Spleen (tissue), 11 donors: ENCODE measurements around the gene DYSF. TPM values are rescaled to one million over a fixed set of nuclear protein-coding genes. Genes with fewer than 3 reads are reported as not detected.

Experiments
- DNase-seq: peaks from one replicate; pipeline ENCODE4 v3.0.0-alpha.2; 2020
- H3K27ac ChIP-seq, 8 donors: fragments of 200-600 bp; sonication (generic) in 7 of 8; 1 replicate in 4 of 8; 2 replicates in 4 of 8; pipeline versions ENCODE4 v1.5.0 to v1.8.0; 2016 to 2021; ENCODE audit warnings: inconsistent platforms in 4 of 8, mild to moderate bottlenecking in 4 of 8, moderate library complexity in 1 of 8
- H3K27me3 ChIP-seq, 7 donors: fragments of 200-600 bp; sonication (generic) in 6 of 7; replicated peaks in 1 of 7; 1 replicate in 4 of 7; 2 replicates in 3 of 7; pipeline versions ENCODE4 v1.5.0 to v1.8.0; 2016 to 2021; ENCODE audit warnings: inconsistent platforms in 3 of 7, mild to moderate bottlenecking in 1 of 7
- H3K36me3 ChIP-seq, 6 donors: fragments of 200-600 bp; sonication (generic) in 5 of 6; 1 replicate in 4 of 6; 2 replicates in 2 of 6; pipeline versions ENCODE4 v1.5.0 to v1.8.0; 2016 to 2021; ENCODE audit warnings: inconsistent platforms in 2 of 6
- H3K4me1 ChIP-seq, 6 donors: fragments of 200-600 bp; sonication (generic) in 5 of 6; 1 replicate in 3 of 6; 2 replicates in 3 of 6; pipeline versions ENCODE4 v1.5.0 to v1.8.0; 2016 to 2021; ENCODE audit warnings: inconsistent platforms in 3 of 6
- H3K4me3 ChIP-seq, 8 donors: fragments of 200-600 bp; sonication (generic) in 7 of 8; 1 replicate in 4 of 8; 2 replicates in 4 of 8; pipeline versions ENCODE4 v1.5.0 to v1.8.0; 2016 to 2021; ENCODE audit warnings: inconsistent platforms in 4 of 8, mild to moderate bottlenecking in 4 of 8, moderate library complexity in 2 of 8
- H3K9me3 ChIP-seq, 8 donors: fragments of 200-600 bp; sonication (generic) in 7 of 8; 1 replicate in 4 of 8; 2 replicates in 4 of 8; pipeline versions ENCODE4 v1.5.0 to v1.8.0; 2016 to 2021; ENCODE audit warnings: inconsistent platforms in 4 of 8
- CTCF ChIP-seq, 11 experiments: fragments of 200-600 bp in 7 of 11; fragments of 450-650 bp in 4 of 11; sonication (generic) in 4 of 11; IDR thresholded peaks in 8 of 11; conservative IDR thresholded peaks in 3 of 11; 1 replicate in 7 of 11; 2 replicates in 4 of 11; pipeline versions ENCODE4 v1.4.0 to v1.8.0; 2016 to 2021; ENCODE audit warnings: antibody characterized with exemption in 11 of 11, inconsistent platforms in 4 of 11, mild to moderate bottlenecking in 1 of 11
- POLR2A ChIP-seq, 3 donors: fragments of 450-650 bp; IDR thresholded peaks; one replicate each; pipeline ENCODE4 v1.5.1; 2017; ENCODE audit warnings: antibody characterized with exemption in 3 of 3, mild to moderate bottlenecking in 1 of 3
- POLR2AphosphoS5 ChIP-seq, 3 donors: sonication (generic); formaldehyde crosslinking; IDR thresholded peaks; one replicate each; pipeline ENCODE4 v1.5.1; 2017; ENCODE audit warnings: antibody characterized with exemption in 3 of 3
- WGBS, 5 donors: extraction: QIAGEN DNeasy Blood & Tissue Kit in 3 of 5; methylation state at CpG; one replicate each; pipeline versions ENCODE4 v1.1.5 to v1.1.7; 2013 to 2018; 5-methylcytosine and 5-hydroxymethylcytosine counted together
- intact Hi-C: fragments of 100-400 bp; cut with DNase I; formaldehyde crosslinking; loops from one replicate; pipeline ENCODE4 v1.15.0; 2023; ENCODE audit warnings: low total_unique reads
- polyA plus RNA-seq, 3 donors: library from polyadenylated mRNA; stranded (reverse); fragments of 200-250 nt; gene quantifications; one replicate each; pipeline ENCODE4 v1.2.1, GENCODE V29; 2013
- total RNA-seq, 7 donors: library from RNA; depleted of rRNA in 3 of 7; stranded (reverse); fragments of >200 nt in 3 of 7; fragmentation: NEBNext Ultra II Directional in 4 of 7; extraction: Animal tissue kit (Norgen Biotek cat#: 25700) in 4 of 7; gene quantifications; one replicate each; pipeline versions ENCODE4 v1.1.0 to v1.2.1, GENCODE V29; 2016 to 2021
- donor health status: healthy with polysubstance abuse.
- donor health status: DM: no; HTN: no; CAD: no; lungs with moderate emphysema.
- donor health status: DM: no; HTN: no; CAD: no.
- donor health status: Bipolar disorder and iron deficiency.
- donor health status: healthy.
- donor health status: DM: no; HTN: no; CAD: no.
- donor health status: DM: yes; HTN: yes; CAD: no.

The DYSF gene
- total and polyA plus RNA-seq, 10 donors, result 4.0 to 287 (median 124) TPM

- no peak for DNase-seq
Observed at GRCh38 chr2:71575966-71576365, 122.6 kb downstream of the DYSF start.

GRCh38 chr2:71576541-71576940 lies 123.2 kb downstream of the DYSF start:
- TF ChIP-seq POLR2AphosphoS5 (IDR thresholded peaks at IDR 0.05) (peak in 1 of 3 donors; percentile 52), CTCF (IDR thresholded peaks at IDR 0.05 in 8 of 11, conservative IDR thresholded peaks at IDR 0.05 in 3 of 11) (no peak)
- Histone ChIP-seq H3K27ac (peak overlapping the region in 1 of 8 donors; percentile 55), H3K4me1 (peaks cover 0 to 43% (median 6%) of the 10 kb centered on the region in 6 donors), H3K36me3 (peaks cover 0 to 100% (median 8%) of the 10 kb centered on the region in 6 donors), H3K4me3 (no peak overlapping the region), H3K27me3 (no peaks in the 10 kb centered on the region), H3K9me3 (no peaks in the 10 kb centered on the region)
- DNase-seq, result no peak
- intact Hi-C loops, result no loop called here
- WGBS, 5 donors, result 78 to 89% (median 86%) methylated on average over 16 of the region's 16 CpGs

More at GRCh38 chr2:71575966-71576365, 122.6 kb downstream of the DYSF start:
- intact Hi-C loops, result no loop called here
- Histone ChIP-seq H3K27ac (peak overlapping the region in 2 of 8 donors; percentile 55 to 59), H3K27me3 (no peaks in the 10 kb centered on the region), H3K9me3 (no peaks in the 10 kb centered on the region), H3K4me1 (peaks cover 0 to 43% (median 6%) of the 10 kb centered on the region in 6 donors), H3K4me3 (no peak overlapping the region), H3K36me3 (peaks cover 0 to 100% (median 7%) of the 10 kb centered on the region in 6 donors)
- WGBS, 5 donors, result 88 to 96% (median 91%) methylated on average over 4 to 5 of the region's 5 CpGs
- no peak for TF ChIP-seq CTCF (IDR thresholded peaks at IDR 0.05 in 8 of 11, conservative IDR thresholded peaks at IDR 0.05 in 3 of 11)

GRCh38 chr2:71577209-71577608 lies 123.8 kb downstream of the DYSF start:
- Histone ChIP-seq H3K27ac (no peak overlapping the region), H3K4me3 (no peak overlapping the region), H3K4me1 (peaks cover 0 to 43% (median 6%) of the 10 kb centered on the region in 6 donors), H3K9me3 (no peaks in the 10 kb centered on the region), H3K36me3 (peaks cover 0 to 100% (median 8%) of the 10 kb centered on the region in 6 donors), H3K27me3 (no peaks in the 10 kb centered on the region)
- intact Hi-C loops, result no loop called here
- no peak for DNase-seq
- WGBS, 5 donors, result 88 to 94% (median 91%) methylated on average over 3 of the region's 3 CpGs
- TF ChIP-seq CTCF (IDR thresholded peaks at IDR 0.05 in 8 of 11, conservative IDR thresholded peaks at IDR 0.05 in 3 of 11), result no peak
- no peak for TF ChIP-seq POLR2AphosphoS5 (IDR thresholded peaks at IDR 0.05)
- TF ChIP-seq POLR2A (IDR thresholded peaks at IDR 0.05), result no peak

GRCh38 chr2:71578767-71579342 lies 125.5 kb downstream of the DYSF start:
- TF ChIP-seq CTCF (IDR thresholded peaks at IDR 0.05 in 8 of 11, conservative IDR thresholded peaks at IDR 0.05 in 3 of 11), result no peak
- TF ChIP-seq POLR2A (IDR thresholded peaks at IDR 0.05), result no peak
- TF ChIP-seq POLR2AphosphoS5 (IDR thresholded peaks at IDR 0.05), result peak; percentile 59 to 64 (median 61)
- H3K36me3 ChIP-seq, result peaks cover 0 to 100% (median 4%) of the 10 kb centered on the region in 6 donors
- H3K4me1 ChIP-seq, result peaks cover 0 to 33% (median 5%) of the 10 kb centered on the region in 6 donors
- 79 to 84% (median 81%) methylated on average over 20 of the region's 20 CpGs for WGBS, 5 donors
- DNase-seq, result no peak
- H3K27me3 ChIP-seq, result no peaks in the 10 kb centered on the region
- no peak overlapping the region for H3K4me3 ChIP-seq
- peak overlapping the region in 6 of 8 donors; percentile 22 to 63 (median 46) for H3K27ac ChIP-seq
- H3K9me3 ChIP-seq, result no peaks in the 10 kb centered on the region
- intact Hi-C loops, result no loop called here
